Measurements from ENCODE around the gene G0S2.

Gene G0S2

DNA sequence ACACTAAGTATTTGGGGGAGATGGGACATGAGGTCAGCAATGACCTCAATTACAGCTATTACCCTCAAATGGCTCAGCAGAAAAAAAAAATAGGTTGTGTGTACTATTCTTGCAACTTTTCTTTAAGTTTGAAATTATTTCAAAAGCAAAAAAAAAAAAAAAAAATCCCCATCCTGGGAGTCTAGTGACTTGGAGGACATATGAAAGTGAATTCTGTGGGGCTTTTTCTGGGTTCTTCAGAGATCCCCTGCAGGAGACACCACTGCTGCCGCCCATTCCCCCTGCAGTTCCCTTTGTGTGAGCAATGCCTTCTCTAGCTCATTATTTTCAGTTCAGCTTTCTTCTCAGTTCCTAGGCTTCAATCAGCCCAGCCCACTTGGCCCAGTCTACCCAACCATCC lies 46.1 kb downstream of the G0S2 start:
- no peak for DNase-seq

DNA sequence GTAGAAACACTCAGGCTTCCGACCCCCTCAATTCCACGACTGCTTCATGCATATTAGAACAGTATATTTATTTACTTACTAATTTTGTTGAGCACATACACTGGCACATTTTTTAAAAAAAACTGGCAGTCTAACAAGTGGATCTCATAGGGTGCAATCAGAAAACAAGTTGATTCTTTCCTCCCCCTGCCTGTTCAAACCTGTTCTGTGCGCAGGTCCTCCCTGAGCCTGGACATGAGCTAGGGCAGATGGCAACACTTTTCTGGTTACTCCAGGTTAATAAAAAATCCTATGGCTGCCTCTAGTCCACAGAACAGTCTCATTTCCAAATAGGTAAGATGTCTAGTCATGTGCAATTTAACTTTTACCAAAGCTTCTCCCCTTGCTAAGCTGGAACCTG lies 48.1 kb downstream of the G0S2 start:
- no peak for DNase-seq

GRCh38 chr1:209723756-209724693 lies 48.8 kb downstream of the G0S2 start:
- peak; percentile 49 to 59 for DNase-seq
